ENCODE results near the gene ANKRD12.
"Not testable (repeated sequence)": the region's sequence is repeated elsewhere in the genome, so short reads cannot be mapped to it uniquely, and the experiment has no call there.

The ANKRD12 gene

GRCh38 chr18:9259173-9259572 is 122.6 kb downstream of the ANKRD12 start:
- Histone ChIP-seq H3K9me3 (ENCODE audit: control insufficient read depth, insufficient read depth, low read length) (no peaks in the 10 kb centered on the region), H3F3A (ENCODE audit: control insufficient read depth, insufficient read depth) (no peaks in the 10 kb centered on the region), H3K4me2 (ENCODE audit: low read length) (no peak overlapping the region), H3K27me3 (ENCODE audit: control insufficient read depth, low read length) (no peaks in the 10 kb centered on the region), H3K4me1 (ENCODE audit: control insufficient read depth, low read length) (no peaks in the 10 kb centered on the region), H3K36me3 (ENCODE audit: control insufficient read depth, low read length) (peaks cover 8% of the 10 kb centered on the region), H3K4me3 (ENCODE audit: low read length) (no peak overlapping the region), H3K79me2 (ENCODE audit: control insufficient read depth, low read length) (no peaks in the 10 kb centered on the region), H4K20me1 (ENCODE audit: control insufficient read depth, insufficient read depth, low read depth, low read length) (no peaks in the 10 kb centered on the region), H3K9me2 (replicated peaks; ENCODE audit: control insufficient read depth, low read length) (no peaks in the 10 kb centered on the region), H3K27ac (ENCODE audit: low read depth, low read length) (no peak overlapping the region)
- TF ChIP-seq EZH2phosphoT487 (IDR thresholded peaks at IDR 0.05; ENCODE audit: borderline replicate concordance, low read length) (no peak), CTCF (IDR thresholded peaks at IDR 0.05; ENCODE audit: low read depth, low read length, poor library complexity, severe bottlenecking) (no peak)

GRCh38 chr18:9260388-9261380 is 124.1 kb downstream of the ANKRD12 start:
- Histone ChIP-seq H3F3A (ENCODE audit: control insufficient read depth, insufficient read depth) (no peaks in the 10 kb centered on the region), H3K36me3 (ENCODE audit: control insufficient read depth, low read length) (peaks cover 5% of the 10 kb centered on the region; the same call in 1 of the 2 replicates), H3K4me3 (ENCODE audit: low read length) (no peak overlapping the region), H3K9me2 (replicated peaks; ENCODE audit: control insufficient read depth, low read length) (no peaks in the 10 kb centered on the region), H3K4me1 (ENCODE audit: control insufficient read depth, low read length) (no peaks in the 10 kb centered on the region), H3K9me3 (ENCODE audit: control insufficient read depth, insufficient read depth, low read length) (no peaks in the 10 kb centered on the region), H3K4me2 (ENCODE audit: low read length) (no peak overlapping the region), H3K27ac (ENCODE audit: low read depth, low read length) (no peak overlapping the region), H4K20me1 (ENCODE audit: control insufficient read depth, insufficient read depth, low read depth, low read length) (no peaks in the 10 kb centered on the region), H3K79me2 (ENCODE audit: control insufficient read depth, low read length) (no peaks in the 10 kb centered on the region), H3K27me3 (ENCODE audit: control insufficient read depth, low read length) (no peaks in the 10 kb centered on the region)
- TF ChIP-seq CTCF (IDR thresholded peaks at IDR 0.05; ENCODE audit: low read depth, low read length, poor library complexity, severe bottlenecking) = no peak
- TF ChIP-seq EZH2phosphoT487 (IDR thresholded peaks at IDR 0.05; ENCODE audit: borderline replicate concordance, low read length) = no peak

- no peak for TF ChIP-seq CTCF (IDR thresholded peaks at IDR 0.05; ENCODE audit: low read depth, low read length, poor library complexity, severe bottlenecking)
- no peak for TF ChIP-seq EZH2phosphoT487 (IDR thresholded peaks at IDR 0.05; ENCODE audit: borderline replicate concordance, low read length)
- H3K36me3 ChIP-seq (ENCODE audit: control insufficient read depth, low read length) = peaks cover 5% of the 10 kb centered on the region; the same call in 1 of the 2 replicates
- no peak overlapping the region for H3K27ac ChIP-seq (ENCODE audit: low read depth, low read length)
- H4K20me1 ChIP-seq (ENCODE audit: control insufficient read depth, insufficient read depth, low read depth, low read length) = no peaks in the 10 kb centered on the region
- H3K4me3 ChIP-seq (ENCODE audit: low read length) = no peak overlapping the region
- H3K27me3 ChIP-seq (ENCODE audit: control insufficient read depth, low read length) = no peaks in the 10 kb centered on the region
- H3K79me2 ChIP-seq (ENCODE audit: control insufficient read depth, low read length) = no peaks in the 10 kb centered on the region
- H3F3A ChIP-seq (ENCODE audit: control insufficient read depth, insufficient read depth) = no peaks in the 10 kb centered on the region
- no peaks in the 10 kb centered on the region for H3K9me3 ChIP-seq (ENCODE audit: control insufficient read depth, insufficient read depth, low read length)
- H3K9me2 ChIP-seq (replicated peaks; ENCODE audit: control insufficient read depth, low read length) = no peaks in the 10 kb centered on the region
- no peak overlapping the region for H3K4me2 ChIP-seq (ENCODE audit: low read length)
- H3K4me1 ChIP-seq (ENCODE audit: control insufficient read depth, low read length) = no peaks in the 10 kb centered on the region
Observed at GRCh38 chr18:9263264-9263663, 126.7 kb downstream of the ANKRD12 start.

- H3K36me3 ChIP-seq (ENCODE audit: control insufficient read depth, low read length); H3K4me1 ChIP-seq (ENCODE audit: control insufficient read depth, low read length); H3K27me3 ChIP-seq (ENCODE audit: control insufficient read depth, low read length); H3K9me2 ChIP-seq (replicated peaks; ENCODE audit: control insufficient read depth, low read length); H3K27ac ChIP-seq (ENCODE audit: low read depth, low read length); H3F3A ChIP-seq (ENCODE audit: control insufficient read depth, insufficient read depth); H3K9me3 ChIP-seq (ENCODE audit: control insufficient read depth, insufficient read depth, low read length); H3K4me3 ChIP-seq (ENCODE audit: low read length); H3K79me2 ChIP-seq (ENCODE audit: control insufficient read depth, low read length); H3K4me2 ChIP-seq (ENCODE audit: low read length); H4K20me1 ChIP-seq (ENCODE audit: control insufficient read depth, insufficient read depth, low read depth, low read length): not testable (repeated sequence)
Observed at GRCh38 chr18:9264797-9265196, 128.2 kb downstream of the ANKRD12 start.

Measured in DOHH2 (cell line).